Iris pigment epithelial cell (primary cell): Measurements from ENCODE around the gene HES7.

Experiments
- DNase-seq: peaks from one replicate; pipeline ENCODE4 v3.0.0-alpha.2; 2011; ENCODE audit warnings: low read depth

HES7 gene

DNA sequence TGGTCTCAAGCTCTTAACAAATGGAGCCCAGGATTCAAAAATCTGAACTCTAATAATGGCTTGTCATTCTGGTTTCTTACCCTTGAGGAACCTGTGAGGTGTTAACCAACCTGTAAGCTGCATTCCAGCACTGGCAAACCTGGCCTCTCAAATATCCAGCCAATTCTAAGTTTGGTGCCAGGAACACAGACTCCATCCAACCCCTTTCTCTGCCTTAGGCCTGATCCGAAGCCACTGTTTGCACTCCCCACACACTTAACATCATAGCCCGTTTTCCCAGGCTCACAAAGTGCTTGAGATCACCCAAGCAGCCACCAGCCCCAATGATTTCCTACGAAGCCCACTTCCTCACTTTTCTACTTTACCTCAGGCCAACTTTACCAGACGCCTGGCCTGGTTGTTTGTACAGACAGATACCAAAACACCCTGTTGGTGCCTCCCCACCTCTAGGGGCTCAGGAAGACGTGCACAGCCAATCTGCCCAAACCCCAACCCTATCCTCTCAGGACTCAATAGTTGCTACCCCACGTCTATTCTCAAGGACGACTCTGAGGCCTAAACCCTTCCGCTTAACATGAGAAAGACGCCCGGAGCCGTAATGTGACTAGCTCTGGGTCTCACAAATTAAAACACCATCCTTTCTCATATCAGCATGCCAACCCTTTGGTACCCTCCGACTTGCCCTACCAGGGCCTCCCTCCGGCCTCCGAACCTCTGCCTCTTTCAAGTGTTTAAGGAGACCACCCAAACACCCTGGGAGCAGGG lies 31.5 kb upstream of the HES7 start:
- DNase-seq, result peak; percentile 38

DNA sequence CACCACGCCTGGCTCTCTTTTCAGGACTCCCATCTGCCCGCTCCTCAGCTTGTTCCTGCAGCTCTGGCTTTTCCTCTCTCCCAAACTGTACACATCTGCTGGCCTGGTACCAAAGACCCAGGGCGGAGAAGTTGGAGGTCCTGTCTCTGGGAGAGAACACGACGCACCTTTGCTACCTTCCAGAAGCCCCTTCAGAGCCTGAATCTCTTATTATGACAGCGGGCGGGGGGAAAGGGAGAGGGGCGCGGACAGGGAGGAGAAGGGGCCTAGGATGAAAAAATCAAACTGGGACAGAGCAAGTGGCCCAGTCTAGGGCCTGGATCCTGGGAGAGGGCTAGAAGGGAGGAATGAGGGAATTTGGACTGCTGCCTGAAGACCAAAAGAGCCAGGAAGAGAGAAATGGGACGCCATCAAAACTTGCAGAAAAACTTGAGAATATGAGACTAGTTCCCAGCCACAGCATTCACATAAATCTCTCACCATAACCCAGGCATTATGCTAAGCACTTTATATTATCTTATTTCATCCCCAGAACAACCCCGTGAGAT lies 30.8 kb upstream of the HES7 start:
- DNase-seq, result no peak

DNA sequence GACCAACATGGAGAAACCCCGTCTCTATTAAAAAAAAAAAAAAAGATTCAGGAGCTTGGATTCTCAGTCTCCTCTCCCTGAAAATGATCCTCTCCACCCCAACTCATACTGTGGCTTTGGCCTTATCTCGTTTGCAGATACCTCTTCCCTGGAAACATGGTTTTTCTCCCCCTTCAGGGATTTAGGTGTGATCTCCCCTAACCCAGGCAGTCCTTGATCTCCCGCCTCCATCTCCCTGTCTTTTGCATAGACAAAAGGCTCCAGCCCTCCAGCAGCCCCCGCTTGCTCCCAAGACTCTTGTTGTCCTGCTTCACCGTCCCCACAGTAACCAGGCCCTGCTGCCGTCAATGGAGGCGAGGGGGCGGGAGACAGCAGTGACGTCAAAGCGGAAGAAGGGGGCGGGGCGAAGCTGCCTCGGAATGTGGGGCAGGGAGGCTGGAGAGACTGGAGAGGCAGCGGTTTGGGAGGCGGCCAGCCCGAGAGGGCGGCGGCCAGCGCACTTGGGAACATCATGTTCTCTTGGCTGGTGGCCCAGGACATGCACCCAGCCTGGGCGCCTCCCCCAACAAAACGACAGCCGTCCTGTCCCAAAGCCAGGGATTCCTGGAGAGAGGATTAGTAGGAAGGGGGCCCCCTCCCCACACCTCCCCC lies 30.2 kb upstream of the HES7 start:
- DNase-seq, result peak; percentile 99

DNA sequence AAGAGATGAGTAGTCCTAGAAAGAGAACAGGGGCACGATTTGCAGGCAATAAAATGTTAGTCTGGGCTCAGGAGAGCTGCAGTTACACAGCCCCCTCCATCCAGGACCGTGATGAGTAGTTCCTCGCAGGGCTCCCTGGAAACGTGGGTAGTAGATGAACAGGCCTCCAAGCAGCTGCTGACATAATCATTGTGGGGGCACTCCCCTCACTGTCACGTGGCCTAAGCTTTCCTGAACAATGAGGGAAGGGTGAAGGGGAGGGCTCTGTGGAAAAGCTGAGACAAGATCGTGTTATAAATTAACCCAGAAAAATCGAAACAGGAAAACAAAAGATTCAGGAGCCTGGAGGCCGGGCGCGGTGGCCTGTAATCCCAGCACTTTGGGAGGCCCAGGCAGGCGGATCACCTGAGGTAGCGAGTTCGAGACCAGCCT lies 29.6 kb upstream of the HES7 start:
- DNase-seq, result peak; percentile 99

DNA sequence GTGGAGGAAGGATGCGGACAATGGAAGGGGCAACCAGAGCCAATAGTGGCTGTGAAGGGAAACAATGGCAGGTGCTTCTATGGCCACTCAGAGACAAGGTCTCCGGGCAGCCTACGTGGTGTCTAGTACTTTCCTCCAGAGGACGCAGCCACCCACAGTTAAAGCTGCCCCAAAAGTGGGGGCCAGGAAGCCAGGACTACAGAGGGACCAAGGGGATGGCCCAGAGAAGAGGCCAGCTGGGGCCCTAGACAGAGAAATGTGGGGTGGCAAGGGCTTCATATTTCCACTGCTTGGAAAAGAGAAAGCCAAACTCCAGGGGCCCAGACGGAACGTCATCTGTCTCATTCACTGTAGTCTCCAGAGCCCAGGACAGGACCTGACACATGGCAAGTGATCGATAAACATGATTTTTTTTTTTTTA lies 29.1 kb upstream of the HES7 start:
- DNase-seq, result no peak

DNA sequence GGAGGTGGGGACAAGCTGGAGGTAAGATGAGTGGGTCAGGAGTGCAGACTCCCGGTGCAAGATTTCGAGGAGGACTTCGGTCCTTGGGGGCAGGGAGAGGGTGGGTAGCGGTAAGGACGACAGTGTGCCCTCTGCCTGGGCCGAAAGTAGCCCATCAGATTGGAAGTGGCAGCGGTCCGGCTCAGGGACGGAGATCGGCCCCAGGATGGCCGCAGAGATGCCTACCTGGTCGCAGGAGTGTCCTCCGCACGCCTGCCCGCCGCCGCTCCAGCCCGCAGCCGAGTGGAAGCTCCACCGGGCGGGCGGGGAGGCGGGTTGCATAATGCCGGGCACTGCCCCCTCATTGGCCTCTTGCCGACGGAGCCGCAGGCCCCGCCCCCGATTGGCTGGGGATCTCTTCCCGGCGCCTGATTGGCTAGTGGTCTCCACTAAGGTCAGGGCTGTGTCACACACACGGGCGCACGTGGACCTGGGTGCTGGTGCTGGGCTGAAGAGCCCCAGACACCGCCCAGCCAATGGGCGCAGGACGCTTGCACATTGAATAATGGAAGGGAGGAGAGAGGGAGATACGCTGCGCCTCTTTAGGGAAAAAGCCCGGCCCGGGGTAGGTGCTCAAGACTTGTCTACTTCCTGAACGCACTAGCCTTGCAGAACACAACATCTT lies 28.3 kb upstream of the HES7 start, which contains the start of gene PER1:
Gene PER1 (minus strand): TSS at position 293 of the 664 bp plus-strand sequence. CDS start 1,698 bp downstream, outside the sequence.
- DNase-seq, result peak; percentile 97

DNA sequence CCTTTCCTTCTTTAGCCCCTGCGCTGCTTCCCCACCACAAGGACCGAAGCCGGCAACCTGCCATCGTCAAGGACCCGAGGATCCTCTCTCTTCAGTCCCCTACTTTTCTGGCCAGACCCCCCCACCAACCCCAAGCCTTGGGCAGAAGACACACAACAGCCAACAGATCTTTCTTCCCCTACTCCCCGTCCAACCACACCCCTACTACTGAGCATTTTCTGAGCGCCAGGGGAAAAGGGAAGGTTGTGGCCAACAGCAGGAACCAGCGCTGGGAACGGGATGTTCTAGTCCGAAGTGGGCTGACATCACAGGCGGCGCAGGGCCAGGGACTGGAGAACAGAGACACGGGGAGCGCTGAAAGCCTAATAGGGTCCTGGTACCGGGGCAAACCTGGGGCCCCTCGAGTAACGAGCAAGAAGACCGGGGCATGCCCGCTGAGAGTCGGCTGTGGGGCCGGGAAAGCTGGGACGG lies 27.8 kb upstream of the HES7 start:
- peak; percentile 85 for DNase-seq

DNA sequence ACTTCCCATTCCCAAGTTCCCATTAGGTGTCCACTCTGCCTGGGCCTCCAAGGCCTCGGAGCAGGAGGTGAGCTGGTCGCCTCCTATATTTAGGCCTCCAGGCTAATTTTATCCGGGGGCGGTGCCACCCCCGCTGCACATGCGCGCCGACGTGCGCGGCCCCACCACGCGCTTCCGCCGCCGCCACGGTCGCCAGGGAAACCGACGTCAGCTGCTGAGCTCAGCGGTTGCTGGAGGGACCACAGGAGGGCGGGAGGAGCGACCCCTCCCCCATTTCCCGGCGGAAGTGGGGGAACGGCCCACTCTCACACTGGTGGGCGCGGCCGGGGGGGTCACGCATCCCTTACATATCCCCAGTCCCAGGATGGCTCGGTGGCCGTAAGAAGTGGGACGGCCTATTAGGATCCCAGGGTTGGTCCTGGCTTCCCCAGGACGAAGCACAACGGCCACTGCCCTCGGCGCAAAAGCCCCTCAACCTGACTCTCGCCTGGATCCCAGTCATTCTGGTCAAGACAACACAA lies 27.3 kb upstream of the HES7 start:
- peak; percentile 93 for DNase-seq

DNA sequence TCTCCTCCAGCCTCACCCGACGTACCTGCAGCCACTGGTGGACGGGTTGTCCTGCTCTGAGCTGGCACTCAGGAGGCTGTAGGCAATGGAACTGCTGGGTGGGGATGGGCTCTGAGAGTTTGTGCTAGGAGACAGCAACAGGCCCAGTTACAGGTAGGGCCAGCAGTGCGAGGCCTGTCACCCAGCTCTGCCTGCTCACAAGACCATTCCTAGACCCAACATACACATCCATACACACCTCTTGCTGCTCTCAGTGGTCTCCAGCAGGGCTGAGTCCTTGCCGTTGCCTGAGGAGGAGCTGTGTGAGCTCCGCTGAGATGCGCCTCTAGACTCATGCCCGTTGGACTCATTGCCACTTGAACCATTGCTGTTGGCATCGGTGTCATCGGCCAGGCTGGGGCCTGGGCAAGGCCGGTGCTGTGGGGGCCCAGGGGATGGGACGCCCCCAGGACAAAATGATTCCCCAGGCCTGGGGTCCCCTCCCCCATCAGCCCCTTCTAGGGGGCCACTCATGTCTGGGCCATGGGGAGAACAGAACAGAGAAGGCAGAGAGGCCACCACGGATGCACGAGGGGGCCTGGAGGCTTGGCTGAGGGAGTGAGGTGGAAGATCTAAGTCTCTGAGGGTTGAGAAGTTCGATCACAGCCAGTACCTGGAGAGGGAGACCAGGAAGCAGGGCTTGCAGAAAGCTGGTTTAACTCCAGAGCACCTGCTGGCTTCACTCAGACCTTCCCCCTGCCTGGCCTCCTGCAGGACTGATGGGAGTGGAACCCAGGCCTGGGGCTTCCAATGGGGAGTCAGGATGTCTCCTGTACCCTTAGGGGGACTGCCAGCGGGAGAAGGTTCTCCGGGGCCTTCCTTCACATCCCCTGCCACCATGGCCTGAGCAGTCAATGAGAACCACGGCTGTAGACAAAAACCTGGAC lies 26.6 kb upstream of the HES7 start:
- DNase-seq, result peak; percentile 17

DNA sequence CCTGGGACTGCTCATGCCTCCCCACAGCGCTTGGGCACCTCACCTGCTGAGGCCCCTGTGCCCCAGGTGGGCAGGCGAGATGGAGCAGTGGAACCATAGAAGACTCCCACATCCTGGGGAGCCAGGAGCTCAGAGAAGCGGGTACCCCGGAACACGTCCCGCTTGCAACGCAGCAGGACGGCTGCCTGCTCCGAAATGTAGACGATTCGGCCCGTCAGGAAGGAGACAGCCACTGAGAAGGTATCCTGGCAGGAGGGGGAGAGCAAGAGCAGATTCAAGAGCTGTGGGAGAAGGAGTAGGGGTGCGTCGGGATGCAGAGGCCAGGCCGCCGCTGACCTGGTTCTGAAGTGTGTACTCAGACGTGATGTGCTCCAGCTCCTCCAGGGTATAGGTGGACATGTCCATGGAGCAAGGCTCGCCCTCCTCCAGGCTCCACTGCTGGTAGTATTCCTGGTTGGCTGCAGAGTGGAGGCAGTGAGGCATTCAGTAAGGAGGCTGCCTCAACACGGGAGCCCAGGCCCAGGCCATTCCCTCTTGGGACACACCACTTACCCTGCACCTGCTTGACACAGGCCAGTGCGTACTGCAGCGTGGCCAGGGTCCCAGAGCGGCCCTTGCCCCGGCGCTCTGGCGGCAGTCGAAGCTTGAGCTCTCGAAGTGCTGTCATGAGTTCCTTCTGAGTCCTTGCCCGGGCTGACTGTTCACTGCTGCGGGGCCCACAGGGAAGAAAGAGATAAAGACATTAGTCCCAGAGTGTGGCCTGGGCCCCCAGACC lies 25.7 kb upstream of the HES7 start:
- DNase-seq, result no peak

DNA sequence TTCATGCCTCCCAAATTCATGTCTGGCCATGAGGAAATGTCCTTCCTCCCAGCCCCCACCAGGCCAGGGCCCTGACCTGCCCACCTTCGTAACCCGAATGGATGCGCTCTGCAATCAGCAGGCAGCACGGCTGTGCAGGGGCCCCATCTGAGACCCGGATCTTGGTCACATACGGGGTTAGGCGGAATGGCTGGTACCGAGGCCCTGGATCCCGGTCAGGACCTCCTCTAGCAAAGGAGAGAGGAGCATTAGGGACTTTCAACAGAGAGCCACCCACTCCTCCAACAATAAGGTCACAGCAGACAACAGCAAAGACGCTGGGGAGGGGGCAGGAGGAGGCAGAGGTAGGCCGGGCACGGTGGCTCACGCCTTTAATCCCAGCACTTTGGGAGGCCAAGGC lies 24.7 kb upstream of the HES7 start:
- no peak for DNase-seq

DNA sequence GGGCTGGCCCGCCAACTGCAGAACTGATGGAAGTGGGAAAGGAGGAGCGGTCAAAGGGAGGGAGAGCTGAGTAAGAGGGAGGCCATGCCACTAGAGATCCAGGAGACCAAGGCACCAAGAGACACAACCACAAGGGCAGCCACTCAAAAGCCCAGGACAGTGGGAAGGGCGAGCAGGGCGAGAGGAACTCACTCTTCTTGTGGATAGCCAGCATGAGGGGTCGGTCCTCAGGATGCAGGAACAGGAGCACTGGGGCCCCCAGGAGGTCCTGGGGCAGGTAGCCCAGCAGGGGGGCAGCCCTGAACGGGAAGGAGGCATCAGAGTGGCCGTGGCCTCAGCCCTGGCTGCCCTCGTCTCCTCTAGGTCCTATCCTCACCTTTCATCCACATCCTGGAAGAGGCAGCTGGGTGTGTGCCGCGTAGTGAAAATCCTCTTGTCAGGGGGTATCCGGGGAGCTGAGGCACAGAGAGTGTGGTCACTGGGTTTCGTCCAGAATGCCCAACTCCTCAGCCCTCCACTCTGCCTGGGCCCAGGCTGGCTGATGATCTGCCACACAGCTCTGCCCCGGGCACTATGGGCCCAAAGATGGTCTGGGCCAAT lies 24.0 kb upstream of the HES7 start:
- DNase-seq, result no peak

DNA sequence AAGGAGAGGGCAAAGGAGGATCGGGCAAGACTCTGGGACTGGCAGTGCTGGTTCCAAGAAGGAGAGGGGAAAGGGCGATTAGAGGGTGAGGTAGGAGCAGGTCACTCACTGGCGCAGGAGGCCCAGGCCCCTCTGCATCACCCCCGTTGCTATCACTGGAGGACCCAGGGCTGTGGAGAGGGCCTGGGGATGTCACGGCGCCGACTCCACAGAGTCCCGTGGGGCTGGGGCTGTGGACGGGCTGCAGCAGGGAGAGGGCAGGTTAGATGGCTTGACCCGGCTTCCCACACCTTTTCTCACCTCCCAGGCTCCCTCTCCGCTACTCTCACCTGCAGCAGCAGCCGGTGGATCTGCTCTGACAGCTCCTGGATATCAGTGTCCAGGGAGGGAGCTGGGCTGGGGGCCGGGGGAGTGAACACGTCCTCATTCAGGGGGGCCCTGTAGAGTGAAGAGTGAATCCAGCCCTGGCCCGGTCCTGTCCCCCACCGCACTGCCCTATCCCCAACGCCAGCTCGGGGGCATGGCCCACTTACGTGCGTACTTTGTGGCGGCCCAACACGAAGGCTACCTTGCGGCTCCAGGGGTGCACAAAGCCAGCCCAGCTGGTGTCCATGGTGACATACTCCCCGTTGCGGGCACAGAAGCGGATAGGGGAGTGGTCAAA lies 23.4 kb upstream of the HES7 start:
- DNase-seq, result no peak

DNA sequence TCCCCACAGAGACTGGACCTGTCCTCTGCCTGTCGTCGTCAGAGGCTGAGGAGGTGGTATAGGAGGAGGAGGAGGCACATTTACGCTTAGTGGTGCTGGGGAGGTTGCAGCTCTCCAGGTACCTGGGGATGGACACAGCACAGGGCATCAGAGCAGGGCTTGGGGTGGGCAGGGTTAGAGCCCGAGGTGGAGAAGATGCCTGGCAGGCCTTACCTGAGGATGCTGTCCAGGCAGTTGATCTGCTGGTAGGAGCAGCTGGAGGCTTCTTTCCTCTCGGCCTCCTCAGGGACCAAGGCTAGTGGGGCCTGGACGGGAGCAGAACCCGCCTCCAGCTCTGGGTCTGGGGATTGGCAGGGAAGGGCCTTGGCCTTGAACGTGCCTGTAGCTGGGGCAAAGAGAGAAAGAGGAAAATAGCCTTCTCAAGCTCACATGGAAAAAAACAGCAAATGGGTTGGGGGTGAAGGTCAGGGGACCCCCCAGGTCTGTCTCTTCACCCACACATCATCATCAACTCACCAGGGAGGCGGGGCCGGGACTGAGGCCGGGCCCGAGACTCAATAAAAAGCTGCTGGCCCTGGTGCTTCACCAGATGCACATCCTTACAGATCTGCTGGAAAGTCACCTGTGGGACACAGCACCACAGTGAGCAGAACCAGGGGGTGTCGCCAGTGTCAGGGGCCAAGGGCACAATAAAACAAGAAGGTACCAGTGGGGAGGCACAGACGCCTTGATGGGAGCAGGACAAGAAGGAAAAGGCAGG lies 22.7 kb upstream of the HES7 start:
- no peak for DNase-seq

DNA sequence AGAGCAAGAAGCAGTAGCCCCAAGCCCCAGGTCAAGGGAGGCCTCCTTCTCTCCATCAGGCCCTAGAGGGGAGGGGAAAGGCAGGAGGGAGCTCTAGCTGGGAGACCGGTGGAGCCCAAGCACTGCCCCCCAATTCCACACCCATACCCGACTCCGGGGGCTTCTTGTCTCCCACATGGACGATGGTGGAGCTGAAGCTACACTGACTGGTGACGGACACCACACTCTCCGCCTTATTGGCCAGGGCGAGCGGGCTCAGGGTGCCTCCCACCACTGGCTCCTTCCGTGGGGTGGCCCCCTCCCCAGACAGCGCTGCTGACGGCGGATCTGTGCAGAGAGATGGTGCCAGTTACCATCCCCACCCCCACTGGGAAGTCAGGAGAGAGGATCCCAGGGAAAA lies 21.9 kb upstream of the HES7 start:
- DNase-seq, result no peak

DNA sequence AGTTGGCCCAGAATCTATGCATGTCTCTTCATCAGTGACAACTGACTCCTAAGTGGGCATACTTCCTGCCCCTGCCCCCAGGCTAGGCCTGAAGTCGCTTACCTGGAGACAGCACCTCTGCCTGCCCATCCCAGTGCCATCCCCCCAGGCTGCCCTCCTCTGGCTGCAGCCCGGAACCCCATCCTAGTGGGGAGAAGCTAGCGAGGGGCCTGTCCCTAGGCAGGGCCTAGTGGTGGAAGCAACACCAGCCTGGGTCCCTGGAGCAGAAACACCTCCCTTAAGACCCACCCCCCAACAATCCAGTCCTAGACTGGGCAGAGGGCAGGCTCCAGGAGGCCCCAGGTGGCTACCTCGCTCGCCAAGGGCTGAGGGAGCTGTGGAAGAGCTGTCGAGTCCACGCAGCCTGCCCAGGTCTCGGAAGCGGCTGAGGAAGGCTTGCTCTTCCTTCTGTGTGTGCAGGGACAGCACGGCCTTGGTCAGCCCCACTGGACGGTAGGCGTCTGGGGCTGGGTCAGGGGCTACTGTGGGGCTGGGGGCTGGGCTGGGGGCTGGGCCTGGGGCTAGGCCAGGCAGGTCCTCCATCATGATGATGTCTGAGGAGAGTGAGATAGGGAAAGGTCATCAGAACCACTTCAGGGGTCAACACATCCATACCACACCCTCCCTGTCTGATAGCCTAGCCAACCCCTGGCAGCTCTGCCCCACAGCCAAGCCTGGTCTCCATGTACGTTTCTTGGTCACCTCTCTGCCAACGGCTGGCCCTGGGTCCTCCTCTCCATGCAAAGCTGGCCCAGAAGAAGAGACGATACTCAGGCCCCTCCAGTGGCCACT lies 20.7 kb upstream of the HES7 start:
- no peak for DNase-seq

DNA sequence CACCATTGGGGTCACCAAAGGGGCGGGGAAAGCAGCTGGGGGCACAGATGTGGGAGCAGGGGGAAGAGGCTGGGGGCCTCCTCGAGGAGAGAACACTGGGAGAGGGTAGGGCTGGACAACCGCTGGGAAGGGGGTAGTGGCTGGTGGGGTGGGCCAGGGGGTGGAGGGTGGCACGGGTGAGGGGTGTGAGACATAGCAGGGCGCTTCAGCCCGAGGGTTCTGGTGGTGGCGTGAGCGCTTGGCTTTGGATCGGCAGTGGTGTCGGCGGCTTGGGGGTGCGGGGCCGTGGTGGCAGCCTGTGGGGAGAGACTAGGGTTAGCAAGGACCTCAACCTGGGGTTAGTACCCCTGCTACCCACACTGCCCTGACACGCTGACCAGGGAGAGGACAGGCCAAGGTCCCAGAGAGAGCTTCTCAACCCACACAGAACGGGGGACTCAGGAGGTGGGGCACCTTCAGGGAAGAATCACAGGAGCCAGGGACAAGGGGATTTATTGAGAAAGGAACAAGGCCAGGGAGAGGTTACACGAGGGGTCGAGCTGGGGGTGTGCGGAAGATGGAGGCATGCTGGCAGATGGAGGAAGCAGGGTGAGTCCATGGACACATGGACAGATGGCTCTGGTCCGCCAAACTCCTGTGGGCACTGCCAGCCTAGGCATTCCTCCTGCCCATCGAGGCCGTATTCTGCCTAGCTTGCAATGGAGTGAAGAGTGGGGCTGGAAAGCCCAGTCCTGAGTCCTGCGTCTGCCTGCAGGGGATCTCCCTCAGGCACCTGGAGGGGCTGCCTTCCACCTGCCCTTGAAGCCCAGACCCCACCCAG lies 19.9 kb upstream of the HES7 start:
- no peak for DNase-seq
